ENCODE results near the gene BTN2A1.
"Not testable (repeated sequence)": the region's sequence is repeated elsewhere in the genome, so short reads cannot be mapped to it uniquely, and the experiment has no call there.

The BTN2A1 gene

DNA sequence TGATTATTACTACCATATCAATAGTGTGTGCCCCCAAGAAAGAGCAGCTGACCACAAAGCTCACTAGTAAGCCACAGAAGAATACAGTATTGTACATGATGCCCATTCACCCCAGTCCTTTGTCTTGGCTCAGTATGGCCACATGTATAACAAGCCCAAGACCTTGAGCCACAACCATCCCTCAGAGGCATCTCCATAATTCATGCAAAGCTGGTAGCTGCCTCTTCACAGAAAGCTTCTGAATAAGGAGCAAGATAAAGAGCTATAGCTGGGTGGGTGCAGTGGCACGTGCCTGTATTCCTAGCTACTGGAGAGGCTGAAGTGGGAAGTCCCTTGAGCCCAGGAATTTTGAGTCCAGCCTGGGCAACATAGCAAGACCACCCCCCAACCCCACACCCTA is 37.5 kb downstream of the BTN2A1 start:
- Histone ChIP-seq H3K4me1 (ENCODE audit: control insufficient read depth, insufficient read depth, low read length) (no peaks in the 10 kb centered on the region), H3K27me3 (ENCODE audit: control insufficient read depth in 1 of 2, insufficient read depth in 2 of 2, low read length in 2 of 2) (no peaks in the 10 kb centered on the region), H3K36me3 (ENCODE audit: control insufficient read depth in 2 of 2, insufficient read depth in 2 of 2, low read length in 2 of 2) (no peaks in the 10 kb centered on the region), H3K9ac (ENCODE audit: low read length in 2 of 2) (no peak overlapping the region), H3K27ac (ENCODE audit: low read length) (no peak overlapping the region), H3K4me3 (ENCODE audit: low read length in 2 of 2) (no peak overlapping the region), H3K9me3 (ENCODE audit: control insufficient read depth in 2 of 2, low read length in 2 of 2) (no peaks in the 10 kb centered on the region)

DNA sequence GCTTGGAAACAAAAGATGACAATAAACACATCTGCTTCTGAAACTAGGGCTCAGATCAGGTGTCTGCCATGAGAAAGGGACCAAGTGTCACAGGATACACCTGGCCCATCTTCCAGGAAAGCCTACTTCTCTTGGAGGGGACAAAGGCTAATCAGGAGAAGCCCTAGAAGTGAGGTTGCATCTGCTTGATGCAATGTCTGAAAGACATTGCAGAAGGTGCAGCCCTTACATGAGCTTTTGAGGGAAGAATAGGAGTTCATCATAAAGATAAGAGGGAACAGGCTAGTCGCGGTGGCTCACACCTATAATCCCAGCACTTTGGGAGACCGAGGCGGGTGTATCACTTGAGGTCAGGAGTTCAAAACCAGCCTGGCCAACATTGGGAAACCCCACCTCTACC is 39.9 kb downstream of the BTN2A1 start:
- Histone ChIP-seq H3K27me3 (ENCODE audit: control insufficient read depth in 1 of 2, insufficient read depth in 2 of 2, low read length in 2 of 2) (peaks cover 11 to 15% of the 10 kb centered on the region in 2 donors), H3K27ac (ENCODE audit: low read length) (no peak overlapping the region), H3K4me3 (ENCODE audit: low read length in 2 of 2) (no peak overlapping the region), H3K9ac (ENCODE audit: low read length in 2 of 2) (no peak overlapping the region), H3K36me3 (ENCODE audit: control insufficient read depth in 2 of 2, insufficient read depth in 2 of 2, low read length in 2 of 2) (no peaks in the 10 kb centered on the region), H3K4me1 (ENCODE audit: control insufficient read depth, insufficient read depth, low read length) (peaks cover 7% of the 10 kb centered on the region), H3K9me3 (ENCODE audit: control insufficient read depth in 2 of 2, low read length in 2 of 2) (no peaks in the 10 kb centered on the region)

DNA sequence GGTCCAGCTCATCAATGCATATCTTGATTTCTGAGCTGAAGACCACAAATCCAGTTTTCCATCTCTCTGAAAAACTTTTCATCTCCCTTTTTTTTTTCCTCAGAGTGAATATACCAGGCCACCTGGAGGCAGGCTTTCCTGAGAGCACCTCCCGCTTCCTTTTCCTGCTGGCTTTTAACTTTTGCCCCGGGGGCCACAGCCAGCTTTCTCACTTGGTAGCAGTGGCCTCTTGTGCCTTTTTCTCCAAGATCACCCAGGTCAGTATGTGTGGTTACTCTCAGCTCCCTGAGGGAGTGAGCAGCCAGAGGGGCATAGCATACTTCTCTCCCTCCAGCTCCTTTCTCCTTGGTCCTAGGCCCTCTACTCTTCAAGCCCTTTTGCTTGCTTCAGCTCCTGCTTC is 42.3 kb downstream of the BTN2A1 start, which contains the start of gene BTN1A1:
Gene BTN1A1, plus strand, starts transcription at position 202 of the 400 bp plus-strand sequence. CDS start 984 bp downstream, outside the sequence.
- H3K4me3 ChIP-seq (ENCODE audit: low read length in 2 of 2) = no peak within 1 kb of the TSS
- H3K27ac ChIP-seq (ENCODE audit: low read length) = no peak within 1 kb of the TSS
- H3K27me3 ChIP-seq (ENCODE audit: control insufficient read depth in 1 of 2, insufficient read depth in 2 of 2, low read length in 2 of 2) = peaks cover 11 to 18% of the 10 kb centered on the region in 2 donors

DNA sequence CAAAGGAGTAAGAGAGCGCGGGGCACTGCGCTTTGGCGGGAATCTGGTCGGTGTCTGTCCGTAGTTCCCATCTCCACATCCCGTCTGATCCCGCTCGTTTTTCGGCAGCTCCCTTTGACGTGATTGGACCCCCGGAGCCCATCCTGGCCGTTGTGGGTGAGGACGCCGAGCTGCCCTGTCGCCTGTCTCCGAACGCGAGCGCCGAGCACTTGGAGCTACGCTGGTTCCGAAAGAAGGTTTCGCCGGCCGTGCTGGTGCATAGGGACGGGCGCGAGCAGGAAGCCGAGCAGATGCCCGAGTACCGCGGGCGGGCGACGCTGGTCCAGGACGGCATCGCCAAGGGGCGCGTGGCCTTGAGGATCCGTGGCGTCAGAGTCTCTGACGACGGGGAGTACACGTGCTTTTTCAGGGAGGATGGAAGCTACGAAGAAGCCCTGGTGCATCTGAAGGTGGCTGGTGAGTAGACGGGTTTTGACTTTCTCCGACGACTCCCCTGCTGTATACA is 43.8 kb downstream of the BTN2A1 start:
- H3K27me3 ChIP-seq (ENCODE audit: control insufficient read depth in 1 of 2, insufficient read depth in 2 of 2, low read length in 2 of 2) = peaks cover 11 to 18% of the 10 kb centered on the region in 2 donors
- H3K4me1 ChIP-seq (ENCODE audit: control insufficient read depth, insufficient read depth, low read length) = peaks cover 7% of the 10 kb centered on the region
- peak overlapping the region; percentile 1 to 64 for H3K4me3 ChIP-seq (ENCODE audit: low read length in 2 of 2)
- no peak overlapping the region for H3K9ac ChIP-seq (ENCODE audit: low read length in 2 of 2)
- no peaks in the 10 kb centered on the region for H3K36me3 ChIP-seq (ENCODE audit: control insufficient read depth in 2 of 2, insufficient read depth in 2 of 2, low read length in 2 of 2)
- no peaks in the 10 kb centered on the region for H3K9me3 ChIP-seq (ENCODE audit: control insufficient read depth in 2 of 2, low read length in 2 of 2)
- H3K27ac ChIP-seq (ENCODE audit: low read length) = no peak overlapping the region

More for the DNA sequence above, 42.3 kb downstream of the BTN2A1 start, which contains the start of gene BTN1A1:
- peaks cover 7% of the 10 kb centered on the region for H3K4me1 ChIP-seq (ENCODE audit: control insufficient read depth, insufficient read depth, low read length)
- no peaks in the 10 kb centered on the region for H3K9me3 ChIP-seq (ENCODE audit: control insufficient read depth in 2 of 2, low read length in 2 of 2)
- no peaks in the 10 kb centered on the region for H3K36me3 ChIP-seq (ENCODE audit: control insufficient read depth in 2 of 2, insufficient read depth in 2 of 2, low read length in 2 of 2)
- no peak within 1 kb of the TSS for H3K9ac ChIP-seq (ENCODE audit: low read length in 2 of 2)

DNA sequence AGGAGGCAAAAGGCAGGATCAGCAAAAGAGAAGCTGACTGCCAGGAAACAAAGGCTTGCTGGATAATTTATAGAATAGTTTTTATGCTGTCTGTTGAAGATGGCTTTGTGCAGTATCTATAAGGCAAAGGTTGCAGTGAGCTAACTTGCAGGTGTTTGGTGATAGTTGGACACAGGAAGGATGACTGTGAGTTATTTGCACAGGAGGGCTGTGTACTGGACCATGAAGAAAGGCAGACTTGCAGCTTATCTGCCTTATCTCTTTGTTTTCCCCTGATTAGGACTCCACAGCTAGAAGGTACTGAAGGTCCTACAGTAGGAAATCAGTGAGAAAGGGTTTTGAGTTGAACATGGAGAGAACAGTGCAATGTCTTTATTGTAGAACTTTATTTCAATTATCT is 44.4 kb downstream of the BTN2A1 start:
- H3K36me3 ChIP-seq (ENCODE audit: control insufficient read depth in 2 of 2, insufficient read depth in 2 of 2, low read length in 2 of 2) = no peaks in the 10 kb centered on the region
- H3K9me3 ChIP-seq (ENCODE audit: control insufficient read depth in 2 of 2, low read length in 2 of 2) = no peaks in the 10 kb centered on the region
- no peak overlapping the region for H3K9ac ChIP-seq (ENCODE audit: low read length in 2 of 2)
- no peak overlapping the region for H3K27ac ChIP-seq (ENCODE audit: low read length)
- H3K27me3 ChIP-seq (ENCODE audit: control insufficient read depth in 1 of 2, insufficient read depth in 2 of 2, low read length in 2 of 2) = peaks cover 11 to 18% of the 10 kb centered on the region in 2 donors
- H3K4me3 ChIP-seq (ENCODE audit: low read length in 2 of 2) = peak overlapping the region in 1 of 2 donors; percentile 1
- peaks cover 7% of the 10 kb centered on the region for H3K4me1 ChIP-seq (ENCODE audit: control insufficient read depth, insufficient read depth, low read length)

DNA sequence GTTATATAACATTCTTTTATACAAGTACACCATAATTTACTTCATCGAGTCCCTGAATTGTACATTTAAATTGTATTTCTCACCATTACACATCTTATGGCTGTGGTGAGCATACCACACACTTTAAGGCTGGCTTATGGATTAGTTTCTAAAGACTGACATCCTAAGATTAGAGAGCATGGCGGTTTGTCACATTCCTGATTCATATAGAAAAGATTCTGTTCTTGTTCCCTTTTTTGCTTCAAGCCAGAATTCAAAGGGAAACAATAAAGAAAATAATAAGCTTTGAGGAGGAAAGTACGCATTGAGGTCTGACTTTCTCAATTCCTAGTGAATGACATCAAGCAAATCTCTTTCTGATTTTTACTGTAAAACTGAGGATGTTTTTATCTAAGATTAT is 44.9 kb downstream of the BTN2A1 start:
- no peak overlapping the region for H3K9ac ChIP-seq (ENCODE audit: low read length in 2 of 2)
- H3K4me1 ChIP-seq (ENCODE audit: control insufficient read depth, insufficient read depth, low read length) = peaks cover 7% of the 10 kb centered on the region
- no peaks in the 10 kb centered on the region for H3K36me3 ChIP-seq (ENCODE audit: control insufficient read depth in 2 of 2, insufficient read depth in 2 of 2, low read length in 2 of 2)
- no peaks in the 10 kb centered on the region for H3K9me3 ChIP-seq (ENCODE audit: control insufficient read depth in 2 of 2, low read length in 2 of 2)
- H3K27ac ChIP-seq (ENCODE audit: low read length) = no peak overlapping the region
- peaks cover 11 to 18% of the 10 kb centered on the region in 2 donors for H3K27me3 ChIP-seq (ENCODE audit: control insufficient read depth in 1 of 2, insufficient read depth in 2 of 2, low read length in 2 of 2)
- no peak overlapping the region for H3K4me3 ChIP-seq (ENCODE audit: low read length in 2 of 2)

DNA sequence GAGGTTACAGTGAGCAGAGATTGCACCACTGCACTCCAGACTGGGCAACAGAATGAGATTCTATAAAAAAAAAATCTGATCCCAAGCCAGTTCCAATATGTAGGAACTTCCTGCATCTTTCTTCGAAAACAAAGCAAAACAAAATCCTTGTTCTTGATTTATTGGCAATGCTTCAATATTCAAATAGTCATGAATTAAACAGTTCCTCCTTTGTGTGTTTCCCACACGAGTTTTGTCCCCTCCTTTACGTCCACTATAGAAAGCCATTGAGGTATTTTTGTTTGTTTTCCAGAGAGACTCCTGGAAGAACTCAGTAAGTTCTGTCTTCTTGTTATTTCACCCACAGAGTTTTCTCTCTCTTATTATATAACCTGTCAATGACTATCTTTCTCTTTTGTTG is 49.9 kb downstream of the BTN2A1 start:
- H3K4me3 ChIP-seq (ENCODE audit: low read length in 2 of 2) = no peak overlapping the region
- no peaks in the 10 kb centered on the region for H3K4me1 ChIP-seq (ENCODE audit: control insufficient read depth, insufficient read depth, low read length)
- no peak overlapping the region for H3K27ac ChIP-seq (ENCODE audit: low read length)
- H3K36me3 ChIP-seq (ENCODE audit: control insufficient read depth in 2 of 2, insufficient read depth in 2 of 2, low read length in 2 of 2) = no peaks in the 10 kb centered on the region
- H3K27me3 ChIP-seq (ENCODE audit: control insufficient read depth in 1 of 2, insufficient read depth in 2 of 2, low read length in 2 of 2) = peaks cover 0 to 3% of the 10 kb centered on the region in 2 donors
- no peaks in the 10 kb centered on the region for H3K9me3 ChIP-seq (ENCODE audit: control insufficient read depth in 2 of 2, low read length in 2 of 2)
- H3K9ac ChIP-seq (ENCODE audit: low read length in 2 of 2) = no peak overlapping the region

DNA sequence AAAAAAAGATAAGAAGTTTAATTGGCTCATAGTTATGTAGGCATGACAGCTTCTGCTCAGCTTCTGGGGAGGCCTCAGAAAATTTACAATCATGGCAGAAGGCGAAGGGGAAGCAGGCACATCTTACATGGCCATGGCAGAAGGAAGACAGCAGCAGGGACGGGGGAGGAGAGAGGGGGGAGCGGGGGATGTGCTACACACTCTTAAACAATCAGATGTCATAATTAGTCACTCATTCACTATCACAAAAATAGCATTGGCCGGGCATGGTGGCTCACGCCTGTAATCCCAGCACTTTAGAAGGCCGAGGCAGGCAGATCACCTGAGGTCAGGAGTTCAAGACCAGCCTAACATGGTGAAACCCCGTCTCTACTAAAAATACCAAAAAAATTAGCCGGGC is 53.3 kb downstream of the BTN2A1 start:
- not testable (repeated sequence) for H3K9me3 ChIP-seq (ENCODE audit: control insufficient read depth in 2 of 2, low read length in 2 of 2); H3K9ac ChIP-seq (ENCODE audit: low read length in 2 of 2); H3K4me3 ChIP-seq (ENCODE audit: low read length in 2 of 2); H3K27ac ChIP-seq (ENCODE audit: low read length); H3K27me3 ChIP-seq (ENCODE audit: control insufficient read depth in 1 of 2, insufficient read depth in 2 of 2, low read length in 2 of 2); H3K4me1 ChIP-seq (ENCODE audit: control insufficient read depth, insufficient read depth, low read length); H3K36me3 ChIP-seq (ENCODE audit: control insufficient read depth in 2 of 2, insufficient read depth in 2 of 2, low read length in 2 of 2)

DNA sequence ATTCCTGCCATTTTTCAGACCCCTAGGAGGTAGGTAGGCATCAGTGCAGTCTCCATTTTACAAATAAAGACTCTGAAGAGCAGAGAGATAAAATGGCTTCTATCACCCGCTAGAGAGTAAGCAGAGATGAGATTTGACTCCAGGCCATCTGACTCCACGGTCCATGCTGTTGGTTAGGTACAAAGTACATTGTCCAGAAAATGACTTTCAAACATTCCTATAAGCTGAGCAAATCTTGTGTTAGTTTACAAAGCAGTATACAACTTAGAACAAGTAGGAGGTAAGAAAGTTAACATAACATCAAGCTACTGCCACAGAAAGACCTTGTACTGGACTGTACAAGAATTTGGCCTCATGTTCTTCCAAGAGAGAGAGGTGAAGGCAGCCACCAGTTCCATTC is 57.2 kb downstream of the BTN2A1 start:
- no peaks in the 10 kb centered on the region for H3K9me3 ChIP-seq (ENCODE audit: control insufficient read depth in 2 of 2, low read length in 2 of 2)
- no peak overlapping the region for H3K4me3 ChIP-seq (ENCODE audit: low read length in 2 of 2)
- no peak overlapping the region for H3K9ac ChIP-seq (ENCODE audit: low read length in 2 of 2)
- no peak overlapping the region for H3K27ac ChIP-seq (ENCODE audit: low read length)
- no peaks in the 10 kb centered on the region for H3K27me3 ChIP-seq (ENCODE audit: control insufficient read depth in 1 of 2, insufficient read depth in 2 of 2, low read length in 2 of 2)
- no peaks in the 10 kb centered on the region for H3K36me3 ChIP-seq (ENCODE audit: control insufficient read depth in 2 of 2, insufficient read depth in 2 of 2, low read length in 2 of 2)
- no peaks in the 10 kb centered on the region for H3K4me1 ChIP-seq (ENCODE audit: control insufficient read depth, insufficient read depth, low read length)

DNA sequence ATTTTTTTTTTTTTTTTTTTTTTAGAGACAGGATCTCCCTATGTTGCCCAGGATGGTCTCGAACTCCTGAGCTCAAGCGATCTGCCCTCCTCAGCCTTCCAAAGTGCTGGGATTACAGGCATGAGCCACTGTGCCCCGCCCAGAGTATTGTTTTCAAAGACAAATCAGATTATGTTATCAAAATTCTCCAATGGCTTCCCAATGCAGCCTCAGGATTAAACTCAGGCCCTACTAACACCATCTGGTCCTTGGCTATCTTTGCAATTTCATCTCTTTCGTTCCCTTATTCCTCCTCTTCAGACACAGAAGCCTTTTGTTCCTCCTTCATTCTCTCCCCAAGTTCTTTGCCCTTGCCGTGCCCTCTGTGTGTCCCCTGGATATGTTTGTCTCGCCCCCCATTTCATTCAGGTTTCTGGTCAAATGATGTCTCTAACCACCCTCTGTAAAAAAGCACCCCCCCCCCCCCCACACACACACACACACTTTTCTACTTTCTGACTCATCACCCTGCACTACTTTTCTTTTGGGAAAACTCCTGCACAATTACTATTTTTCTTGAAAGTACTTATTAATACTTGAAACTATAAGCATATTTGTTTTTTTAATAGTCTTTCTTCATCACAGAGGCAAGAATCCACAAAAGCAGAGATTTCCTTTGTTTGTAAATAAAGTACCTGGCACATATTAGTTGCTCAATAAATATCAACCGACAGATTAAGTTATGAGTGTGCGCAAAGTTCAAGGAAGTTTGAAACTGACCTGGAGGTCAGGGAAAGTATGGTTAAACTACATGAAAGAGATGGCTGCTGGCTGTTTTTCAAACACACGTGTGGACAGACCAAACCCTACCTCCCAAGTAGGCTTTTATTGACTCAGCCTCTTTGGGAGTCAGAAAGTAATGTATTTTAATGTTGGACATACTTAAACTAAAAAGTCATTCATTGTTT is 59.0 kb downstream of the BTN2A1 start:
- H3K4me1 ChIP-seq (ENCODE audit: control insufficient read depth, insufficient read depth, low read length) = no peaks in the 10 kb centered on the region
- no peak overlapping the region for H3K27ac ChIP-seq (ENCODE audit: low read length)
- H3K4me3 ChIP-seq (ENCODE audit: low read length in 2 of 2) = no peak overlapping the region
- H3K27me3 ChIP-seq (ENCODE audit: control insufficient read depth in 1 of 2, insufficient read depth in 2 of 2, low read length in 2 of 2) = no peaks in the 10 kb centered on the region
- no peaks in the 10 kb centered on the region for H3K9me3 ChIP-seq (ENCODE audit: control insufficient read depth in 2 of 2, low read length in 2 of 2)
- no peak overlapping the region for H3K9ac ChIP-seq (ENCODE audit: low read length in 2 of 2)
- H3K36me3 ChIP-seq (ENCODE audit: control insufficient read depth in 2 of 2, insufficient read depth in 2 of 2, low read length in 2 of 2) = no peaks in the 10 kb centered on the region

All from stomach smooth muscle (tissue), 2 donors.